ENCODE measurements around the gene OOSP3. TPM values are rescaled to one million over a fixed set of nuclear protein-coding genes. Genes with fewer than 3 reads are reported as not detected.
"Not testable (repeated sequence)": the region's sequence is repeated elsewhere in the genome, so short reads cannot be mapped to it uniquely, and the experiment has no call there.

The OOSP3 gene
- total RNA-seq, 4 donors from 2014 or later = not detected

DNA sequence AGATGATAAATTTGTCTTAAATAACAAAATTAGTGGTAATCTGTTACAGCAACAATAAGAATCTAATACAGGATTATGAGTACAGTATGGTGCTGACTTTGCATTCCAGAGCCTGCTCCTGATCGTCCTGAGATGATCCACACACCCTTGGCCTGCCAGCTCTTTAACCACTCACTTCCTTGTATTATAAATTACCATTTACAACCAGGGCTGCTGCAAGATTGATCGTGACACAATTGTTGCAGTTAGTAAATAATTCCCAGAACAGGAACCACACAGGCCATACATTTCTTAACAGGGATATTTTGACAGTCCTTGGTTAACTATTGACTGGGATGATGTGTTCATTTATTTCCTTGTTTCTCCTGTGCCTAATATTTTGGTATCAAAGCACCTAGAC is 29.5 kb upstream of the OOSP3 start:
- Histone ChIP-seq H3K4me3 (no peak overlapping the region), H3K27ac (no peak overlapping the region), H3K4me1 (no peaks in the 10 kb centered on the region), H3K9me3 (no peaks in the 10 kb centered on the region), H3K36me3 (no peaks in the 10 kb centered on the region), H3K27me3 (no peaks in the 10 kb centered on the region)
- ATAC-seq (no peak), DNase-seq (no peak)
- intact Hi-C loops (cut with DNase I; ENCODE audit: low total_unique reads) (no loop called here), in situ Hi-C loops (cut with MboI; ENCODE audit: low sequenced_read_pairs in 4 of 4) (no loop called here)
- no peak for TF ChIP-seq POLR2A (IDR thresholded peaks at IDR 0.05)
- TF ChIP-seq, protein P1, sequence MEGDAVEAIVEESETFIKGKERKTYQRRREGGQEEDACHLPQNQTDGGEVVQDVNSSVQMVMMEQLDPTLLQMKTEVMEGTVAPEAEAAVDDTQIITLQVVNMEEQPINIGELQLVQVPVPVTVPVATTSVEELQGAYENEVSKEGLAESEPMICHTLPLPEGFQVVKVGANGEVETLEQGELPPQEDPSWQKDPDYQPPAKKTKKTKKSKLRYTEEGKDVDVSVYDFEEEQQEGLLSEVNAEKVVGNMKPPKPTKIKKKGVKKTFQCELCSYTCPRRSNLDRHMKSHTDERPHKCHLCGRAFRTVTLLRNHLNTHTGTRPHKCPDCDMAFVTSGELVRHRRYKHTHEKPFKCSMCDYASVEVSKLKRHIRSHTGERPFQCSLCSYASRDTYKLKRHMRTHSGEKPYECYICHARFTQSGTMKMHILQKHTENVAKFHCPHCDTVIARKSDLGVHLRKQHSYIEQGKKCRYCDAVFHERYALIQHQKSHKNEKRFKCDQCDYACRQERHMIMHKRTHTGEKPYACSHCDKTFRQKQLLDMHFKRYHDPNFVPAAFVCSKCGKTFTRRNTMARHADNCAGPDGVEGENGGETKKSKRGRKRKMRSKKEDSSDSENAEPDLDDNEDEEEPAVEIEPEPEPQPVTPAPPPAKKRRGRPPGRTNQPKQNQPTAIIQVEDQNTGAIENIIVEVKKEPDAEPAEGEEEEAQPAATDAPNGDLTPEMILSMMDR (IDR thresholded peaks at IDR 0.05 in 4 of 5, conservative IDR thresholded peaks at IDR 0.05 in 1 of 5) = no peak

DNA sequence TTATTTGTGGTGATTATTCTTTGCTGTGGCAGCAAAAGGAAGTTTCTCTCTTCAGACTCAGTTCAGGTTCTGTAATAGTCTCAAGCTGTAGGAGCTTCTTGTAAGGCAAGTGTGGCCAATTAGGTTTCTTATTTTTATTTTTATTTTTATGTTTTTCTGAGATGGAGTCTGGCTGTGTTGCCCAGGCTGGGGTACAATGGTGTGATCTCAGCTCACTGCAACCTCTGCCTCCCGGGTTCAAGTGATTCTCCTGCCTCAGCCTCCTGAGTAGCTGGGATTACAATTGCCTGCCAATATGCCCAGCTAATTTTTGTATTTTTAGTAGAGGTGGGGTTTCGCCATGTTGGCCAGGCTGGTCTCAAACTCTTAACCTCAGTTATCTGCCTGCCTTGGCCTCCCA is 29.0 kb upstream of the OOSP3 start:
- DNase-seq; ATAC-seq; H3K4me3 ChIP-seq; H3K36me3 ChIP-seq; intact Hi-C loops (cut with DNase I; ENCODE audit: low total_unique reads); H3K4me1 ChIP-seq; H3K9me3 ChIP-seq; in situ Hi-C loops (cut with MboI; ENCODE audit: low sequenced_read_pairs in 4 of 4); H3K27me3 ChIP-seq; H3K27ac ChIP-seq: not testable (repeated sequence)

DNA sequence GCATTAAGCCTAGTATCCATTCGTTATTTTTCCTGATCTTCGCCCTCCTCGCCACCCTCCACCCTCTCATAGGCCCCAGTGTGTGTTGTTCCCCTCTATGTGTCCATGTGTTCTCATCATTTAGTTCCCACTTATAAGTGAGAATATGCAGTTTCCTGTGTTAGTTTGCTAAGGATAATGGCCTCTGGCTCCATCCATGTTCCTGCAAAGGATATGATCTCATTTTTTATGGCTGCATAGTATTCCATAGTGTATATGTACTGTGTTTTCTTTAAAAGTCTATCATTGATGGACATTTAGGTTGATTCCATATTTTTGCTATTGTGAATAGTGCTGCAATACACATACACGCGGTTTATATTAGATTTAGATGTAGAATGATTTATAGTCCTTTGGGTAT is 27.2 kb upstream of the OOSP3 start:
- H3K9me3 ChIP-seq; DNase-seq; in situ Hi-C loops (cut with MboI; ENCODE audit: low sequenced_read_pairs in 4 of 4); ATAC-seq; H3K4me3 ChIP-seq; H3K36me3 ChIP-seq; H3K27me3 ChIP-seq; H3K27ac ChIP-seq; H3K4me1 ChIP-seq; intact Hi-C loops (cut with DNase I; ENCODE audit: low total_unique reads): not testable (repeated sequence)

DNA sequence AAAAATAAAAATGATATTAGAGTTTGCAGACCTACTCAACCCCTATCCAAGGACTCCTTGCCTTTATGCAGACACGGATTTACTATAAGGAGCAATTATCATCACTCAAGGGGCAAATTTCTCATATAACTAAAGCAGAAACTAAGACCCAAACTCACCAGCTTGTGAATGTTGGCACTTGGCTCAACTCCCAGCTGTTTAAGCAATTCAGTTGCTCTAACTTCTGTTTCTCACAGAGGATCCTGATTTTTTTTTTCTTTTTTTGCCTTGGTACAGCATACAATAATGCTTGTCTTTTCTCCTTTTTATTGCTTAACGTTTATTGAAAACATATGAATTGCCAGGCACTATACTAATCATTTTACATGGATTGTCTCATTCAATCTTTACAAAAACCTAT is 23.7 kb upstream of the OOSP3 start:
- no peak for ATAC-seq
- intact Hi-C loops (cut with DNase I; ENCODE audit: low total_unique reads) = no loop called here

DNA sequence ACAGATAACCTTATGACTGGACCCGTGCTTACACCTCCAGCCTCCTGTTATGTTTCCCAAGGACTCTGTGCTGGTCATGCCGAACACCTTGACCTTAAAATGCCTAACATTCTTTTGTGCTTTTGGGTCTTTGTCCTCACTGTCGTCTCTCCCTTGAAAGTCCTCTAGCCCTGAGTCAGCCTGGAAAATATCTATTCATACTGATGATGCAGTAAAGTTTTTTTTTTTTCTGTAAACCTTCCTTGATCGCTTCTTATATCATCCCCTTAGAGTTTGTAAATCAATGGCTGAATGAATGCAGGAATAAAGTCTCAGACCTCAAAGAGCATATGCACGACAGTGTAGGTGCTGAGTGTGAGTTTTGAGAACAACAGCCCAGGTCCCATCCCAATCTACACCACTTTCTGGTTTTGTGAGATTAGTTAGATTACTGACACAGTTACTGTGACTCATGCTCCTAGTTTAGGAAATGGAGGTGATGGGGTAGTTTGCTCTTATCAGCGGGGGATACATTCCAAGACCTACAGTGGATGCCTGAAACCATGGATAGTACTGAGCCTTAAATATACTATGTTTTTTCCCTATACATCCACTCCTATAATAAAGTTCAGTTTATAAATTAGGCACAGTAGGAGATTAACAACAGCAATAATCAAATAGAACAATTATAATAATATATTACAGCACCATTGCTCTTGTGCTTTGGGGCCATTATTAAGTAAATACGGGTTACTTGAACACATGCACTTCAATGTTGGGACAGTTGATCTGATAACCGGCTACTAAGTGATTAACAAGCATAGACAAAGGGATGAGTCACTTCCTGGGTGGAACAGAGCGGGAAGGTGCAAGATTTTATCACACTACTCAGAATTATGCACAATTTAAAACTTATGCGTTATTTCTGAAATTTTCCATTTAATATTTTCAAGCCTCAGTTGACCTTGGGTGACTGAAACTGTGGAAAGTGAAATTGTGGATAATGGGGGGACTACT is 20.8 kb upstream of the OOSP3 start:
- ATAC-seq = no peak
- H3K27ac ChIP-seq = no peak overlapping the region
- DNase-seq = no peak
- H3K27me3 ChIP-seq = no peaks in the 10 kb centered on the region
- no peak for TF ChIP-seq POLR2A (IDR thresholded peaks at IDR 0.05)
- TF ChIP-seq, protein P1 (IDR thresholded peaks at IDR 0.05 in 4 of 5, conservative IDR thresholded peaks at IDR 0.05 in 1 of 5) = no peak
- H3K36me3 ChIP-seq = no peaks in the 10 kb centered on the region
- no peaks in the 10 kb centered on the region for H3K4me1 ChIP-seq
- no peak overlapping the region for H3K4me3 ChIP-seq
- intact Hi-C loops (cut with DNase I; ENCODE audit: low total_unique reads) (no loop called here), in situ Hi-C loops (cut with MboI; ENCODE audit: low sequenced_read_pairs in 4 of 4) (no loop called here)
- H3K9me3 ChIP-seq = no peaks in the 10 kb centered on the region

More for the DNA sequence above, 23.7 kb upstream of the OOSP3 start:
- in situ Hi-C loops (cut with MboI; ENCODE audit: low sequenced_read_pairs in 4 of 4) = no loop called here
- H3K36me3 ChIP-seq = no peaks in the 10 kb centered on the region
- H3K4me3 ChIP-seq = no peak overlapping the region
- DNase-seq = no peak
- H3K27me3 ChIP-seq = no peaks in the 10 kb centered on the region
- H3K27ac ChIP-seq = no peak overlapping the region
- no peaks in the 10 kb centered on the region for H3K4me1 ChIP-seq
- TF ChIP-seq, protein P1 (IDR thresholded peaks at IDR 0.05 in 4 of 5, conservative IDR thresholded peaks at IDR 0.05 in 1 of 5) = no peak
- no peak for TF ChIP-seq POLR2A (IDR thresholded peaks at IDR 0.05)
- H3K9me3 ChIP-seq = no peaks in the 10 kb centered on the region
